ENCODE results near the gene RRP1. TPM values are rescaled to one million over a fixed set of nuclear protein-coding genes. Genes with fewer than 3 reads are reported as not detected.

The RRP1 gene
- total RNA-seq, 2 donors from 2014 or later = 5.7 to 10.0 TPM

- Histone ChIP-seq H3K27me3 (no peaks in the 10 kb centered on the region), H3K4me3 (no peak overlapping the region), H3K27ac (no peak overlapping the region), H3K4me1 (peaks cover 0 to 14% of the 10 kb centered on the region in 2 donors), H3K9me3 (no peaks in the 10 kb centered on the region), H3K36me3 (peaks cover 84% of the 10 kb centered on the region)
- no peak for TF ChIP-seq CTCF (IDR thresholded peaks at IDR 0.05)
- DNase-seq (ENCODE audit: low spot score) = no peak
Observed at GRCh38 chr21:43794857-43795256, 5.5 kb downstream of the RRP1 start.

- H3K9me3 ChIP-seq = no peaks in the 10 kb centered on the region
- no peaks in the 10 kb centered on the region for H3K27me3 ChIP-seq
- H3K27ac ChIP-seq = no peak overlapping the region
- no peak for TF ChIP-seq CTCF (IDR thresholded peaks at IDR 0.05)
- H3K36me3 ChIP-seq = peaks cover 94% of the 10 kb centered on the region
- DNase-seq (ENCODE audit: low spot score) = no peak
- H3K4me1 ChIP-seq = no peaks in the 10 kb centered on the region
- no peak overlapping the region for H3K4me3 ChIP-seq
Observed at GRCh38 chr21:43797415-43797814, 8.0 kb downstream of the RRP1 start.

- Histone ChIP-seq H3K36me3 (peaks cover 94% of the 10 kb centered on the region), H3K9me3 (no peaks in the 10 kb centered on the region), H3K4me1 (no peaks in the 10 kb centered on the region), H3K27ac (no peak overlapping the region), H3K4me3 (no peak overlapping the region), H3K27me3 (no peaks in the 10 kb centered on the region)
- no peak for TF ChIP-seq CTCF (IDR thresholded peaks at IDR 0.05)
- no peak for DNase-seq (ENCODE audit: low spot score)
Observed at GRCh38 chr21:43797925-43798715, 8.7 kb downstream of the RRP1 start.

GRCh38 chr21:43799301-43799840, 10.0 kb downstream of the RRP1 start:
- Histone ChIP-seq H3K4me3 (no peak overlapping the region), H3K36me3 (peaks cover 90% of the 10 kb centered on the region), H3K27me3 (no peaks in the 10 kb centered on the region), H3K4me1 (no peaks in the 10 kb centered on the region), H3K9me3 (no peaks in the 10 kb centered on the region), H3K27ac (no peak overlapping the region)
- no peak for DNase-seq (ENCODE audit: low spot score)
- TF ChIP-seq CTCF (IDR thresholded peaks at IDR 0.05) = no peak

- no peaks in the 10 kb centered on the region for H3K4me1 ChIP-seq
- no peak for TF ChIP-seq CTCF (IDR thresholded peaks at IDR 0.05)
- H3K36me3 ChIP-seq = peaks cover 83% of the 10 kb centered on the region
- H3K27me3 ChIP-seq = no peaks in the 10 kb centered on the region
- H3K4me3 ChIP-seq = no peak overlapping the region
- H3K9me3 ChIP-seq = no peaks in the 10 kb centered on the region
- H3K27ac ChIP-seq = no peak overlapping the region
- DNase-seq (ENCODE audit: low spot score) = no peak
Observed at GRCh38 chr21:43800124-43800523, 10.7 kb downstream of the RRP1 start.
